Neural progenitor cell (in vitro differentiated cells): Measurements from ENCODE around the gene CCL5. TPM values are rescaled to one million over a fixed set of nuclear protein-coding genes. Genes with fewer than 3 reads are reported as not detected.
"Not testable (repeated sequence)": the region's sequence is repeated elsewhere in the genome, so short reads cannot be mapped to it uniquely, and the experiment has no call there.

Experiments
- DNase-seq: peaks from one replicate; pipeline ENCODE4 v3.0.0-alpha.2; 2016; ENCODE audit warnings: low spot score
- H2AFZ ChIP-seq: fragments of 200-600 bp; sonication (generic); replicated peaks from 2 replicates; pipeline ENCODE4 v1.6.1; 2016; ENCODE audit warnings: antibody characterized with exemption
- H3F3A ChIP-seq: fragments of 200-600 bp; sonication (generic); 2 replicates; pipeline ENCODE4 v1.6.1; 2016; ENCODE audit warnings: antibody characterized with exemption, low read depth
- H3K27ac ChIP-seq: fragments of 200-600 bp; sonication (generic); 2 replicates; pipeline ENCODE4 v1.5.1; 2016; ENCODE audit warnings: mild to moderate bottlenecking
- H3K27me3 ChIP-seq: fragments of 200-600 bp; sonication (generic); 2 replicates; pipeline ENCODE4 v1.6.1; 2016; ENCODE audit warnings: mild to moderate bottlenecking, moderate library complexity
- H3K36me3 ChIP-seq: fragments of 200-600 bp; sonication (generic); 2 replicates; pipeline ENCODE4 v1.5.1; 2016
- H3K4me1 ChIP-seq: fragments of 200-600 bp; sonication (generic); 2 replicates; pipeline ENCODE4 v1.6.1; 2016; ENCODE audit warnings: mixed run types
- H3K4me2 ChIP-seq: fragments of 200-600 bp; sonication (generic); 2 replicates; pipeline ENCODE4 v1.6.1; 2016
- H3K4me3 ChIP-seq: fragments of 200-600 bp; sonication (generic); 2 replicates; pipeline ENCODE4 v1.5.1; 2016
- H3K79me2 ChIP-seq: fragments of 200-600 bp; sonication (generic); 2 replicates; pipeline ENCODE4 v1.6.1; 2016; ENCODE audit warnings: low read depth
- H3K9ac ChIP-seq: fragments of 200-600 bp; sonication (generic); 2 replicates; pipeline ENCODE4 v1.6.1; 2016
- H3K9me3 ChIP-seq: fragments of 200-600 bp; sonication (generic); 2 replicates; pipeline ENCODE4 v1.5.1; 2016; ENCODE audit warnings: low read depth
- H4K20me1 ChIP-seq: fragments of 200-600 bp; sonication (generic); 2 replicates; pipeline ENCODE4 v1.6.1; 2016; ENCODE audit warnings: low read depth
- H3K27ac Mint-ChIP-seq: 3 replicates; pipeline ENCODE4 v1.8.0; 2021; ENCODE audit warnings: mixed read lengths
- H3K27me3 Mint-ChIP-seq: 2 replicates; pipeline ENCODE4 v1.8.0; 2022; ENCODE audit warnings: low read depth, mild to moderate bottlenecking, inconsistent platforms, moderate library complexity, mixed read lengths; ENCODE audit not compliant: insufficient read depth
- H3K36me3 Mint-ChIP-seq: 3 replicates; pipeline ENCODE4 v1.8.0; 2021; ENCODE audit warnings: mixed read lengths
- H3K4me1 Mint-ChIP-seq: 3 replicates; pipeline ENCODE4 v1.8.0; 2021; ENCODE audit warnings: mixed read lengths
- H3K4me3 Mint-ChIP-seq: 3 replicates; pipeline ENCODE4 v1.8.0; 2021; ENCODE audit warnings: mild to moderate bottlenecking, moderate library complexity, mixed read lengths
- H3K9me3 Mint-ChIP-seq: 3 replicates; pipeline ENCODE4 v1.8.0; 2020; ENCODE audit warnings: mixed read lengths
- CTCF ChIP-seq: fragments of 200-600 bp; sonication (generic); IDR thresholded peaks from 2 replicates; pipeline ENCODE4 v1.5.1; 2017; ENCODE audit warnings: antibody characterized with exemption, mild to moderate bottlenecking
- EZH2 ChIP-seq: fragments of 200-600 bp; sonication (generic); IDR thresholded peaks from 2 replicates; pipeline ENCODE4 v1.6.1; 2017; ENCODE audit warnings: antibody characterized with exemption, mild to moderate bottlenecking, moderate library complexity
- EZH2phosphoT487 ChIP-seq: fragments of 200-600 bp; sonication (generic); IDR thresholded peaks from 2 replicates; pipeline ENCODE4 v1.6.1; 2017; ENCODE audit warnings: antibody characterized with exemption
- total RNA-seq: library from RNA; depleted of rRNA; stranded (reverse); fragments of >200 nt; gene quantifications from 2 replicates; pipeline ENCODE4 v1.2.3, GENCODE V29; 2015; ENCODE audit warnings: low replicate concordance

Gene CCL5
- total RNA-seq, 1 donor from 2014 or later = not detected

DNA sequence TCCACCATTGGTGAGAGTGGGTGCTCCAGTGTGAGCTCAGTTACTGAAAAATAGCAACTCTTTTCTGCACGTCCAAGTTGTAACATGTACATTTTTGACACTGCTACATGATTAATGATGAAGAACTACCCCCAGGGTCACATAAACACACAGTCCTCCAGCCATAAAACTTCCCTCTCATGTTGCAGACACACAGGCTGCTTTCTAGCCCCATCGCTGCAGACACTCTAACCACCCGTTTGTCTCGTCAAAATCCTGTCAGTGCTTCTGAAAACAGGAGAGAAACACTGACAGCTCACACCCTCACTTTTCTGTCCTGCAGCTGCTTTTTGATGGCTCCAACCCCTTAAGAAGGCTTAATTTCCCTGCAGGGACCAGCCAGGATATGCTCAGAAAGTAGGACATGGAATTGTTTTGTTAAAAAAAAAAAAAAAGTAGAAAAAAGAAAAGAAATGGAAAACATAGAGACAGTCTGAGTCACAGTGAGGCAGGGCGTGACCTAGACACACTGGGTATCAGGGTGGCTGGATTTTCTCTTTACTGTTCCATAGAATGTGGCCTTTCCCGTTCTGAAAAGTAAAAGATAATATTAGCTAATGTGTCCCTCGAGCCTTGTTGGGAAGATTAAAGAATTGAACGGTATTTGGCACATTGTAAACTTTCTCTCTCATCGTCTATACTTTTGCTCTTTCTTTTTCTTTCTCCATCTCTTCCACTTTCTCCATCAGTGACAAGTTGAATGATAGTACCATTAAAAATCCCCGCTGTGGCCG lies 20.7 kb upstream of the CCL5 start:
- H3K4me3 ChIP-seq = no peak overlapping the region
- Mint-ChIP-seq H3K27me3 (peaks cover 2% of the 10 kb centered on the region), H3K27ac (no peak overlapping the region), H3K9me3 (no peaks in the 10 kb centered on the region), H3K4me1 (peaks cover 11% of the 10 kb centered on the region), H3K4me3 (no peak overlapping the region), H3K36me3 (no peaks in the 10 kb centered on the region)
- H4K20me1 ChIP-seq = no peaks in the 10 kb centered on the region
- no peaks in the 10 kb centered on the region for H3K4me1 ChIP-seq
- no peaks in the 10 kb centered on the region for H3K36me3 ChIP-seq
- no peak overlapping the region for H3K9ac ChIP-seq
- TF ChIP-seq EZH2phosphoT487 = no peak
- no peak for TF ChIP-seq EZH2
- H2AFZ ChIP-seq = no peak overlapping the region
- no peaks in the 10 kb centered on the region for H3F3A ChIP-seq
- H3K27ac ChIP-seq = no peak overlapping the region
- no peak overlapping the region for H3K4me2 ChIP-seq
- no peaks in the 10 kb centered on the region for H3K27me3 ChIP-seq
- no peaks in the 10 kb centered on the region for H3K9me3 ChIP-seq
- DNase-seq = no peak
- no peaks in the 10 kb centered on the region for H3K79me2 ChIP-seq

DNA sequence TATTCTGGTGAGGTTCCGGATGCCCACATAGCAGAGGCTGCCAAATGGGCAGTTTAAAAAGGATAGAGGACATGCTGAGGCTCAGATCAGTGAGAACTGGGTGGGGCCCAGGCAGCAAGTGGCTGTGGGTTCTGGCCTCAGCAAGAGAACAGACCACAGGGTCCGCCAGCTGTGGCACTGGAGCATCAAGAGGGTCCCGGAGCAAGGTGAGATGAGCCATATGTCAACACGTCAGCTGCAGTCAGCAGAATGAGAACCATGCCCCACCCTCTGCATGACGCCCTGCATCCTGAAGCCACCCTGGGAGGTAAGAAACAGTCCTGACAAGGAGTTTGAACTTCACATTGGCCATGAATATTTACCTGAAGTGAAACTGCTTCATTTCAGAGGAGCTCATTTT lies 20.1 kb upstream of the CCL5 start:
- no peak overlapping the region for H3K4me3 ChIP-seq
- no peaks in the 10 kb centered on the region for H3K9me3 ChIP-seq
- H3K4me1 ChIP-seq = no peaks in the 10 kb centered on the region
- peaks cover 2% of the 10 kb centered on the region for H3K27me3 Mint-ChIP-seq
- peaks cover 11% of the 10 kb centered on the region for H3K4me1 Mint-ChIP-seq
- no peaks in the 10 kb centered on the region for H3K79me2 ChIP-seq
- no peak for TF ChIP-seq EZH2phosphoT487
- TF ChIP-seq CTCF = no peak
- no peak for TF ChIP-seq EZH2
- H3K4me3 Mint-ChIP-seq = no peak overlapping the region
- H3K27ac ChIP-seq = no peak overlapping the region
- no peak overlapping the region for H2AFZ ChIP-seq
- no peak overlapping the region for H3K27ac Mint-ChIP-seq
- H4K20me1 ChIP-seq = no peaks in the 10 kb centered on the region
- H3K27me3 ChIP-seq = no peaks in the 10 kb centered on the region
- no peaks in the 10 kb centered on the region for H3K36me3 ChIP-seq
- H3K9me3 Mint-ChIP-seq = no peaks in the 10 kb centered on the region
- no peak overlapping the region for H3K4me2 ChIP-seq
- H3F3A ChIP-seq = no peaks in the 10 kb centered on the region
- no peak for DNase-seq
- no peaks in the 10 kb centered on the region for H3K36me3 Mint-ChIP-seq
- H3K9ac ChIP-seq = no peak overlapping the region

GRCh38 chr17:35898283-35899070 lies 18.3 kb upstream of the CCL5 start:
- DNase-seq = no peak
- H3K9me3 Mint-ChIP-seq = no peaks in the 10 kb centered on the region

GRCh38 chr17:35897772-35898171 lies 17.6 kb upstream of the CCL5 start:
- not testable (repeated sequence) for H3K27ac Mint-ChIP-seq

More at GRCh38 chr17:35898283-35899070, 18.3 kb upstream of the CCL5 start:
- H3K4me1 ChIP-seq = no peaks in the 10 kb centered on the region
- H3K27me3 ChIP-seq = no peaks in the 10 kb centered on the region
- Mint-ChIP-seq H3K36me3 (no peaks in the 10 kb centered on the region), H3K27me3 (peaks cover 2% of the 10 kb centered on the region), H3K4me1 (peaks cover 11% of the 10 kb centered on the region), H3K27ac (no peak overlapping the region), H3K4me3 (no peak overlapping the region)
- no peaks in the 10 kb centered on the region for H3K79me2 ChIP-seq
- H3K27ac ChIP-seq = no peak overlapping the region
- TF ChIP-seq EZH2phosphoT487 = no peak
- TF ChIP-seq EZH2 = no peak
- no peak for TF ChIP-seq CTCF
- no peaks in the 10 kb centered on the region for H3K9me3 ChIP-seq
- no peak overlapping the region for H3K4me2 ChIP-seq
- no peaks in the 10 kb centered on the region for H4K20me1 ChIP-seq
- H3K36me3 ChIP-seq = no peaks in the 10 kb centered on the region
- no peak overlapping the region for H3K9ac ChIP-seq
- no peak overlapping the region for H3K4me3 ChIP-seq
- no peaks in the 10 kb centered on the region for H3F3A ChIP-seq
- H2AFZ ChIP-seq = no peak overlapping the region

More at GRCh38 chr17:35897772-35898171, 17.6 kb upstream of the CCL5 start:
- not testable (repeated sequence) for H3K27me3 Mint-ChIP-seq, H2AFZ ChIP-seq, H3K4me2 ChIP-seq, H3K4me1 ChIP-seq, H4K20me1 ChIP-seq, H3K9ac ChIP-seq, H3K36me3 ChIP-seq, H3F3A ChIP-seq, H3K4me3 Mint-ChIP-seq, H3K9me3 ChIP-seq, DNase-seq, H3K36me3 Mint-ChIP-seq, H3K4me3 ChIP-seq, H3K79me2 ChIP-seq, H3K27ac ChIP-seq, H3K27me3 ChIP-seq, H3K9me3 Mint-ChIP-seq
- peaks cover 11% of the 10 kb centered on the region for H3K4me1 Mint-ChIP-seq
